Suppressor macrophage treated with lipopolysaccharide for 1 hour (primary cell): ENCODE measurements around the gene UBE2Q1.

ENCODE experiments used
- DNase-seq, 3 donors: peaks; one replicate each; pipeline ENCODE4 v3.0.0-alpha.2; 2020 to 2022

UBE2Q1 gene

DNA sequence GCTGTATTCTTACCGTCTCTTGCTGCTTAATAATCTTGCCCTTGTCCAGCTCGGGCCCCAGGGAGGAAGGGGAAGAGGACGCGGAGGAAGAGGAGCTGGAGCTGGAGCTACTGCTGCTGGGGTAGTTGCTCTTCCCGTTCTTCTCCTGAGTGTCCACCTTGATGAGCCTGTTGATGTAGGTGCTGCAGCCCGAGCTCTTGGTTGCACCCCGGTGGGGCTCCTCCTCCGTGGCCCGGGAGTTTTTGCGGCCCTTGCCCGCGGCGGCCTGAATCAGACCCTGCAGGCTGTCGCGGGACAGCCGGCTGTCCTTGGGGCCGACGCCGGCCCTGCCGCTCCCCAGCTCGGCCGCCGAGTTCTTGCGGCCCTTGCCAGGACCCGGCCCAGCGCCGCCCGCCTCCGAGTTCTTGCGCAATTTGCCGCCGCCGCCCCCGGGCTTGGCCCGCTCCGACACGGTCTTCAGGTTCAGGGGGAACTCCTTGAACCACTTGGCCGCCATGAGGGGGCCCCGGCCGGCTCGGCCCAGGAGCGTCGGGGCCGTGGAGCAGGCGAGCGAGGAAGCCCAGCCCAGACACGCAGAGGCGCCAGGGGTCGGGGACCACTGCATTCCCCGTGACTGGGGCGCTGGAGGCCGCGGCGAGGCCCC lies 56.9 kb downstream of the UBE2Q1 start:
- peak in 2 of 3 donors; percentile 42 to 43 for DNase-seq

- DNase-seq, result no peak
These were observed 57.9 kb downstream of the UBE2Q1 start for GRCh38 chr1:154500533-154500932.

DNA sequence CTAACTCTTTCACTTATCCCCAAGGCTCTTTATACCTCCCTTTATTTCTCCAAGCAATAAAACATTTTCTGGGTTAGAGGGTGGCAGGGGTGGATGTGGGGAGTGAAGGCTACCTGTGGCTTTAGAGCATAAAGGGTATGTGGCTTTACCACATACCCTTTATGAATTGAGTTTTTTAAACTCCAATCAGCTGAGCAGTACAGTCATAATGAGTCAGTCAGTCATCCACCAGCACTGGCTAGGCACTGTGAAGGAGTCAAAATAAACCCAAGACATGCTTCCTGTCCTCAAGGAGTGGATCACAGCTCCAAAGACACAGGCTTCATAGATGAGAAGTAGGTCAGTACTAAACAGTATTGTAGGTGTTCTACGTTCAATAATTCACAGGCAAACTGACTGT lies 59.0 kb downstream of the UBE2Q1 start:
- no peak for DNase-seq
